ENCODE data around the gene PARD3B.

The PARD3B gene

GRCh38 chr2:205636549-205637319 is 1091.5 kb downstream of the PARD3B start:
- H3K9ac ChIP-seq (ENCODE audit: low read length) = no peak overlapping the region
- no peak overlapping the region for H3K27ac ChIP-seq (ENCODE audit: low read length)

GRCh38 chr2:205637320-205637602 is 1092.0 kb downstream of the PARD3B start:
- peaks cover 6% of the 10 kb centered on the region for H3K4me1 ChIP-seq (ENCODE audit: control insufficient read depth, low read depth, low read length)
- no peaks in the 10 kb centered on the region for H3K27me3 ChIP-seq (ENCODE audit: control insufficient read depth, insufficient read depth, low read length)
- no peak overlapping the region for H3K4me3 ChIP-seq (ENCODE audit: low read length)
- no peak overlapping the region for H3K27ac ChIP-seq (ENCODE audit: low read length)
- no peak overlapping the region for H3K9ac ChIP-seq (ENCODE audit: low read length)
- H3K36me3 ChIP-seq (ENCODE audit: control insufficient read depth, low read depth, low read length) = no peaks in the 10 kb centered on the region
- no peaks in the 10 kb centered on the region for H3K9me3 ChIP-seq (ENCODE audit: control insufficient read depth, low read depth, low read length)

More at GRCh38 chr2:205636549-205637319, 1091.5 kb downstream of the PARD3B start:
- H3K4me3 ChIP-seq (ENCODE audit: low read length) = no peak overlapping the region
- H3K9me3 ChIP-seq (ENCODE audit: control insufficient read depth, low read depth, low read length) = no peaks in the 10 kb centered on the region
- H3K36me3 ChIP-seq (ENCODE audit: control insufficient read depth, low read depth, low read length) = no peaks in the 10 kb centered on the region
- H3K27me3 ChIP-seq (ENCODE audit: control insufficient read depth, insufficient read depth, low read length) = no peaks in the 10 kb centered on the region
- peaks cover 6% of the 10 kb centered on the region for H3K4me1 ChIP-seq (ENCODE audit: control insufficient read depth, low read depth, low read length)

GRCh38 chr2:205637779-205638503 is 1092.7 kb downstream of the PARD3B start:
- Histone ChIP-seq H3K27me3 (ENCODE audit: control insufficient read depth, insufficient read depth, low read length) (no peaks in the 10 kb centered on the region), H3K36me3 (ENCODE audit: control insufficient read depth, low read depth, low read length) (no peaks in the 10 kb centered on the region), H3K9ac (ENCODE audit: low read length) (no peak overlapping the region), H3K4me1 (ENCODE audit: control insufficient read depth, low read depth, low read length) (peaks cover 6% of the 10 kb centered on the region), H3K27ac (ENCODE audit: low read length) (no peak overlapping the region), H3K9me3 (ENCODE audit: control insufficient read depth, low read depth, low read length) (no peaks in the 10 kb centered on the region), H3K4me3 (ENCODE audit: low read length) (no peak overlapping the region)

GRCh38 chr2:205640716-205641115 is 1095.4 kb downstream of the PARD3B start:
- Histone ChIP-seq H3K4me3 (ENCODE audit: low read length) (no peak overlapping the region), H3K27me3 (ENCODE audit: control insufficient read depth, insufficient read depth, low read length) (no peaks in the 10 kb centered on the region), H3K27ac (ENCODE audit: low read length) (no peak overlapping the region), H3K9ac (ENCODE audit: low read length) (no peak overlapping the region), H3K4me1 (ENCODE audit: control insufficient read depth, low read depth, low read length) (peaks cover 6% of the 10 kb centered on the region), H3K9me3 (ENCODE audit: control insufficient read depth, low read depth, low read length) (no peaks in the 10 kb centered on the region), H3K36me3 (ENCODE audit: control insufficient read depth, low read depth, low read length) (no peaks in the 10 kb centered on the region)

- Histone ChIP-seq H3K9me3 (ENCODE audit: control insufficient read depth, low read depth, low read length) (no peaks in the 10 kb centered on the region), H3K9ac (ENCODE audit: low read length) (no peak overlapping the region), H3K36me3 (ENCODE audit: control insufficient read depth, low read depth, low read length) (no peaks in the 10 kb centered on the region), H3K27me3 (ENCODE audit: control insufficient read depth, insufficient read depth, low read length) (no peaks in the 10 kb centered on the region), H3K27ac (ENCODE audit: low read length) (no peak overlapping the region), H3K4me3 (ENCODE audit: low read length) (no peak overlapping the region), H3K4me1 (ENCODE audit: control insufficient read depth, low read depth, low read length) (peaks cover 10% of the 10 kb centered on the region)
These were observed 1097.5 kb downstream of the PARD3B start for GRCh38 chr2:205642599-205643356.

- Histone ChIP-seq H3K9ac (ENCODE audit: low read length) (no peak overlapping the region), H3K4me1 (ENCODE audit: control insufficient read depth, low read depth, low read length) (peaks cover 10% of the 10 kb centered on the region), H3K27ac (ENCODE audit: low read length) (no peak overlapping the region), H3K9me3 (ENCODE audit: control insufficient read depth, low read depth, low read length) (no peaks in the 10 kb centered on the region), H3K36me3 (ENCODE audit: control insufficient read depth, low read depth, low read length) (no peaks in the 10 kb centered on the region), H3K27me3 (ENCODE audit: control insufficient read depth, insufficient read depth, low read length) (no peaks in the 10 kb centered on the region), H3K4me3 (ENCODE audit: low read length) (no peak overlapping the region)
These were observed 1098.2 kb downstream of the PARD3B start for GRCh38 chr2:205643391-205643885.

GRCh38 chr2:205644018-205644417 is 1098.7 kb downstream of the PARD3B start:
- no peaks in the 10 kb centered on the region for H3K9me3 ChIP-seq (ENCODE audit: control insufficient read depth, low read depth, low read length)
- H3K4me1 ChIP-seq (ENCODE audit: control insufficient read depth, low read depth, low read length) = peaks cover 10% of the 10 kb centered on the region
- H3K9ac ChIP-seq (ENCODE audit: low read length) = no peak overlapping the region
- no peaks in the 10 kb centered on the region for H3K27me3 ChIP-seq (ENCODE audit: control insufficient read depth, insufficient read depth, low read length)
- no peak overlapping the region for H3K4me3 ChIP-seq (ENCODE audit: low read length)
- H3K27ac ChIP-seq (ENCODE audit: low read length) = no peak overlapping the region
- no peaks in the 10 kb centered on the region for H3K36me3 ChIP-seq (ENCODE audit: control insufficient read depth, low read depth, low read length)

- Histone ChIP-seq H3K4me3 (ENCODE audit: low read length) (no peak overlapping the region), H3K9ac (ENCODE audit: low read length) (no peak overlapping the region), H3K36me3 (ENCODE audit: control insufficient read depth, low read depth, low read length) (no peaks in the 10 kb centered on the region), H3K9me3 (ENCODE audit: control insufficient read depth, low read depth, low read length) (no peaks in the 10 kb centered on the region), H3K4me1 (ENCODE audit: control insufficient read depth, low read depth, low read length) (peaks cover 19% of the 10 kb centered on the region), H3K27ac (ENCODE audit: low read length) (no peak overlapping the region), H3K27me3 (ENCODE audit: control insufficient read depth, insufficient read depth, low read length) (no peaks in the 10 kb centered on the region)
These were observed 1101.4 kb downstream of the PARD3B start for GRCh38 chr2:205646680-205647079.

- Histone ChIP-seq H3K27ac (ENCODE audit: low read length) (no peak overlapping the region), H3K27me3 (ENCODE audit: control insufficient read depth, insufficient read depth, low read length) (no peaks in the 10 kb centered on the region), H3K9ac (ENCODE audit: low read length) (no peak overlapping the region), H3K4me1 (ENCODE audit: control insufficient read depth, low read depth, low read length) (peaks cover 19% of the 10 kb centered on the region), H3K9me3 (ENCODE audit: control insufficient read depth, low read depth, low read length) (no peaks in the 10 kb centered on the region), H3K4me3 (ENCODE audit: low read length) (no peak overlapping the region), H3K36me3 (ENCODE audit: control insufficient read depth, low read depth, low read length) (no peaks in the 10 kb centered on the region)
These were observed 1105.2 kb downstream of the PARD3B start for GRCh38 chr2:205650450-205650849.

- Histone ChIP-seq H3K4me1 (ENCODE audit: control insufficient read depth, low read depth, low read length) (peaks cover 19% of the 10 kb centered on the region), H3K27ac (ENCODE audit: low read length) (no peak overlapping the region), H3K36me3 (ENCODE audit: control insufficient read depth, low read depth, low read length) (no peaks in the 10 kb centered on the region), H3K9me3 (ENCODE audit: control insufficient read depth, low read depth, low read length) (no peaks in the 10 kb centered on the region), H3K27me3 (ENCODE audit: control insufficient read depth, insufficient read depth, low read length) (no peaks in the 10 kb centered on the region), H3K9ac (ENCODE audit: low read length) (no peak overlapping the region), H3K4me3 (ENCODE audit: low read length) (no peak overlapping the region)
These were observed 1105.7 kb downstream of the PARD3B start for GRCh38 chr2:205650931-205651330.

GRCh38 chr2:205651719-205652118 is 1106.4 kb downstream of the PARD3B start:
- Histone ChIP-seq H3K36me3 (ENCODE audit: control insufficient read depth, low read depth, low read length) (no peaks in the 10 kb centered on the region), H3K9ac (ENCODE audit: low read length) (no peak overlapping the region), H3K9me3 (ENCODE audit: control insufficient read depth, low read depth, low read length) (no peaks in the 10 kb centered on the region), H3K27ac (ENCODE audit: low read length) (no peak overlapping the region), H3K4me1 (ENCODE audit: control insufficient read depth, low read depth, low read length) (peaks cover 16% of the 10 kb centered on the region), H3K4me3 (ENCODE audit: low read length) (no peak overlapping the region), H3K27me3 (ENCODE audit: control insufficient read depth, insufficient read depth, low read length) (no peaks in the 10 kb centered on the region)

All from iPS-18a (cell line).